NCI-H128 (cell line): ENCODE results near the gene PPP1R8.
"Not testable (repeated sequence)": the region's sequence is repeated elsewhere in the genome, so short reads cannot be mapped to it uniquely, and the experiment has no call there.

ENCODE experiments used
- DNase-seq: peaks from one replicate; lab custom pipeline; 2025; ENCODE audit not compliant: unreplicated experiment; lab: John Stamatoyannopoulos, UW

The PPP1R8 gene

DNA sequence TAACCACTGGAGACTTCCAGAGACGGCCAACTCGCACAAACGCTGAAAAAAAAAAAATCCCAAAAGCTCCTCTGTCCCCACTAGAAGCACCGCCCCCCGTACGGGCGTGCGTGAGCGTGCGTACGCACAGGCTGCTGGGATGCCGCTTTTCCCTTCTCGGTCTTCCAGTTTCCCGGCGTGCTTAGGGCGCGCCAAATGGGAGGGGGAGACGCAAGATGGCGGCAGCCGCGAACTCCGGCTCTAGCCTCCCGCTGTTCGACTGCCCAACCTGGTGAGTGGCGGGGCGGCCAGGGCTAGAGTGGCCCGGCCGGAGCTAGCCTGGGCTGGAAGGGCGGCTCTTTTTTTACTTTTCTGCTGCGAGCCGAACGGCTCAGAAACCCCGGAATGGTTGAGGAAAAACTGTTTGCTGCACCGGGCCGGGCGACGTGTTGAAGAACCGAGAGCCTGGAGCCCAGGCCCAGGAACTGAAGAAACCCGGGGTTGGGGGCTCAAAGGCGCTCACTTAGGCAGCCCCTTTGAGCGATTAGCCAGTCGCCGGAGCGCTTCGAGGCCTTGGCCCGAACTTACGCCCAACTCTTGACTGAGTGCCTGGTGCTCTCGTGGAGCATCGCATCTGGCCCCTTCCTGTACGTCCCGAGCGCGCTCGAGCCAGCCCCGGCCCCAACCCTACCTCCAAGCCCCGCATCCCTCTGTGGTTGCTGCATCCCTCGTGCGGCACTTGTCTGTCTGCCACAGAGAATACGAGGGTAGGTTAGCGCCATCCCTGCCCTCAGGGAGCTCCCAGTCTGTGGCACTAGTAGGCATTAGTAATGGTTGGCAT, at the start of gene PPP1R8:
Gene PPP1R8 (plus strand): TSS at position 162 of the 820 bp plus-strand sequence. CDS start 54 bp downstream, at position 216.
- DNase-seq: peak; percentile 97

DNA sequence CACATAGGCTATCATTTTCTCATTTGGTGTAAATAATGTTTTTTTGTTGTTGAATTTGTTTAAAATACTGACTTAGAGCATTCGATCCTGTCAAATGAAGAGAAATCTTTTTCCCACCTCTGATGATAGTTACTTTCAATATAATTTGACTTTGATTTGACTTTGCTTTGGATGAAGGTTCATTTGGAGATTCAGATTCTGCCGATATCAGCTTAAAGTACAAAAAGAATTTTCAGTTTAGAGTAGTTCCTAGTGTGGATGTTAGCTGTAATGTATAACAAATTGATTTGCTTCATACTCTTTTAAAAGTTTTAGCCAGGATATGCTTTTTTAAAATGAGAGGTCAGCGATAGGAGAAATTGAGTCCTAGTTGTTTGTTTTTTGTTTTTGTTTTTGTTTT, 47.6 kb upstream of the PPP1R8 start:
- no peak for DNase-seq

DNA sequence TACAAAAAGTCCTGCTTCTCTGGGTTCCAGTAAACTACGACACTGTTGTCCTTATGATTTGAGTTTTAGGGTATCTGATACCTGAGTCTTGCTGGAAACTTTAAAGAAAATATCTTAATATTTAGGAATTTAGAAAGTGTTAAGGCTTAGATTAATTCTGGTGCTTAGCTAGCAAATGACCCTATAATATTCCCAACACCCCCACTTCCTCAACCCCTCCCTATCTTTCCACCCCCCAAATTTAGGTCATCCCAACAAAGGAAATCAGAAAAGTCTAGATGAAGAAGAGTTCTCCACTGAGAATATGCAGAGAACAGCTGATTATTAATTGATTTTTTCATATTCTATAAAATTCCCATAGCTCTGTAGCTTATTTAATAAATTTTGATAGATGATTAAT, 45.9 kb upstream of the PPP1R8 start:
- DNase-seq: no peak

DNA sequence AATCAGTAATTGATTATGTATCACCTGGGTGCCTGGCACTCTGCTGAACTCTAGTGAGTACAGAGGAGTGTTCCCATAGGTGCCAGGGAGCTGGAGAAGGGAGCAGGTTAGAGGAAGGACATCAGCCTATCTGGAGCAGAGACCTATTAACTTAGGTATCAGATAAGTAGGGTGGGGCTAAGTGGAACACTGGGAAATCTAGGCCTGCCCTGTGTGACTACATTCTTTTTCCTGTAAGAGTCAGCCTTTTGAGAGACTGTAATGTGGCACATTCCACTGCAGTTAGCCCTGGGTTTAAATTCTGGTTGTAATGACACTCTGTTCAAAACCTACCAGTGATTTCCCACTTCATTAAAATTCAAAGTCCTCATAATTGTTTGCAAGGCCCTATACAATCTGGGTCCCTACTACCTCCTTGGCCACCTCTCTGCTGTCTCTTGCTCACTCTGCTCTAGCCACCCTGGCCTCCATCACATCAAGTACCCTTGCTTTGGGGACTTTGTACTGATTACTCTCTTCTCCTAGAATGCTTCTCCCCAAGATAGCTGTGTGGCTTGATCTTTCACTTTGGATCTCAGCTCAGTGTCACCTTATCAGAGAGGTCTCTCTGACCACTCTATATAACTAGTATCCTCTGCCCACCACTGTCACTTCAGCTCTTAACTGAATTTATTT, 44.7 kb upstream of the PPP1R8 start:
- DNase-seq: no peak

DNA sequence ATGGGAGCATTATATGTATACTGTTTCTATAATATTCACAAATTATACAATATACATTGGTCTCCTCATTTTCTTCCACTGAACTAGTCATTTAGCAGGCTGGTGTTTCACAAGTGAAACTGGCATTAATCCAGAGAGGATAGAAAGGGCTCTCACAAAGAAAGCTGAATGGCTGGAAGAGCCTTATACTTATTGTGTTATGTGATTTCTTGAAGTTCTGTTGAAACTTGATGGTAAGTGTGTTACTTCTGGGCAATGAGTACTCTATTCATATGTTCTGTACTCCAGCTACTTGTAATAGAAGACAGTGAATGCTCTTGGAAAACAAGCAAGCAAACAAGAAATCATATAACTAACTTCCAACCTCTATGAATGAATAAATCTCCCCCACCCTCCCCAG, 42.7 kb upstream of the PPP1R8 start:
- DNase-seq: no peak

DNA sequence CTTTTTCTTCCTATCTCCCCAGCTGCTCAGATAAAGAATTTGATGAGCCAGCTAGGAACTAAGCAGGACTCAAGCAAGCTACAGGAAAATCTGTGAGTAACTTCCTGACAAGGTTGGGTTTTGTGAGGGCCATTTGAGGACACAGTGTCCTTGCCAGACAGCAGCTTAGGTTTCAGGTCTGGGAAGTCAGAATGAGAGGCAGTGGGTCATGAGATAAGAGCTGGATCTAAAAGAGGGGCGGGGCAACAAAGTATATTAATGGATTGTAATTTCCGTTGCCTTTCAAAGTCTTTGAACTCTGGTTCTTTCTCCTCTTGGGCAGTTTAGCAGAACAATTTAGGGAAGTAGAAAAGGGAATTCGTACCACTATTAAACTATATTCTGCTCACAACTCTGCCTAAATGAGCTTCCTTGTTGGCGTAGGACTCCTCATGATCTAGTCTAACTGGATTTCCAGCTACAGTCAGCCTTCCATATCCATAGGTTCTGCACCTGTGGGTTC, 41.0 kb upstream of the PPP1R8 start:
- no peak for DNase-seq

DNA sequence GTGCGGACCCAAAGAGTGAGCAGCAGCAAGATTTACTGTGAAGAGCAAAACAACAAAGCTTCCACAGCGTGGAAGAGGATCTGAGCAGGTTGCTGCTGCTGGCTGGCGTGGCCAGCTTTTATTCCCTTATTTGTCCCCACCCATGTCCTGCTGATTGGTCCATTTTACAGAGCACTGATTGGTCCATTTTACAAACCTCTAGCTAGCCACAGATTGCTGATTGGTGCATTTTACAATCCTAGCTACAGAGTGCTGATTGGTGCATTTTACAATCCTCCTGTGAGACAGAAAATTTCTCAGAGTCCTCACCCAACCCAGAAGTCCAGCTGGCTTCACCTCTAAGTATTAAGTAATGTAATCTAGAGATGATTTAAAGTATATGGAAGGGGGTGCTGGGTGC, 40.3 kb upstream of the PPP1R8 start:
- not testable (repeated sequence) for DNase-seq

DNA sequence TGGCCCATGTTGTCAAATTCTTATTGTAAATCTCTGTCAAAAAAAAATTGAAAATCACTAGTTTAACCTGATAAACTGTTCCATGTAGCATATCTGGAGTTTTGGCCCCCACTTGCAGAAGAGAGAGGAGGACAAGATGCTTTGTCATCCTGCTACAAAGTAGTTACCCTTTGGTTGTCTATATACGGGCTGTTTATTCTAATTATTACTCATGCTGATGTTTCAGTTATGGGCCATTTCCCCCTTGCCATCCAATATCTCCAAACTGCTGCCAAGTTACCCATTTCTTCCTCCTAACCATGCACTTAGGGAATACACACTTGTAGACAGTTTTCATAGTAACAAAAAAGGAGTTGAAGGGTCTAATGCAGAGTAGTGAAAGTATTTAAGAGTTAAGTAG, 35.0 kb upstream of the PPP1R8 start:
- no peak for DNase-seq

DNA sequence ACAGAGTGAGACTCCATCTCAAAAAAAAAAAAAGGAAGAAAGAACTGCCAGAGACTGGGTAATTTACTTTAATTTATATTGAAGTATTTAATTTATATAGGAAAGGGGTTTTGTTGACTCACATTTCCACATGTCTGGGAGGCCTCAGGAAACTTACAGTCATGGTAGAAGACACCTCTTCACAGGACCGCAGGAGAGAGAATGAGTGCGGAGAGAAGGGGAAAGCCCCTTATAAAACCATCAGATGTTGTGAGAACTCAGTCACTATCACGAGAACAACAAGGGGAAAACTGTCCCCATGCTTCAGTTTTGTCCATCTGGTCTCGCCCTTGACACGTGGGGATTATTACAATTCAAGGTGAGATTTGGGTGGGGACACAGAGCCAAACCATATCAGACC, 25.8 kb upstream of the PPP1R8 start:
- no peak for DNase-seq

DNA sequence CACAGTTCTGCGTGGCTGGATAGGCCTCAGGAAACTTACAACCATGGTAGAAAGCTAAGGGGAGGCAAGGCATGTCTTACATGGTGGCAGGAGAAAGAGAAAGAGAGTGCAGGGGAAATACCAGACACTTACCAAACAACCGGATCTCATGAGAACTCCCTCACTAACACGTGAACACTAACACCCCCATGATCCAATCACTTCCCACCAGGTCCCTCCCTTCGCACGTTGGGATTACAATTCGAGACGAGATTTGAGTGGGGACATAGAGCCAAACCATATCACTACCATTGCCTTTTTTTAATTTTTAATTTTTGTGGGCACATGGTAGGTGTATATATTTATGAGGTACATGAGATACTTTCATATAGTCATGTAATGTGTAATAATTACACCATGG, 23.8 kb upstream of the PPP1R8 start:
- DNase-seq: no peak

DNA sequence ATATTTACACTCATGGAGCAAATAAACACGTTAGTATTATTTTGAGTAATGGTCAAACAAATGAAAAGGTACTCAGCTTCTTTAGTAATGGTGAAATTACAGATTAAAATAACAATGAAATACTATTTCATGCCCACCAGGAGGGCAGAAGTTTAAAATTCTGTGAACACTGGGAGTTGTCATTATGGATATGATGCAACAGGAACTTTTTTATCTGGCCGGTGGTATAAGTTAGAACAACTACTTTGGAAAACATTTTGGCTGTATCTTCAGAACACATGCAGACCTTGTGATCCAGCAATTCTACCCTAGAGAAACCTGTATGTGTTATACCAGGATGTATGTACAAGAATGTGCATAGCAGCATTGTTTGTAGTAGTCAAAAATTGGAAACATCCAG, 23.2 kb upstream of the PPP1R8 start:
- no peak for DNase-seq

DNA sequence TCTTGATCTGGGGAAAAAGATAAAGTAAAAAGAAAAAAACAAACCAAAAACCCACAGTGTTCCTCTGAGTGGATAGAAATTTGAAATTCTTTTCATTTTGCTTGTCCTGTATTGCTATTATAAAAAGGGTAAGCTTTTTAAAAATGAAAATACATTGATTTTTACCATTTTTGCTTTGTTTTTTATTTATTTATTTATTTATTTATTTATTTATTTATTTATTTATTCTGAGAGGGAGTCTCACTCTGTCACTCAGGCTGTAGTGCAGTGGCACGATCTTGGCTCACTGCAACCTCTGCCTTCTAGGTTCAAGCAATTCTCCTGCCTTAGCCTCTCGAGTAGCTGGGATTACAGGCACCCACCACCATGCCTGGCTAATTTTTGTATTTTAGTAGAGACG, 22.5 kb upstream of the PPP1R8 start:
- DNase-seq: not testable (repeated sequence)

DNA sequence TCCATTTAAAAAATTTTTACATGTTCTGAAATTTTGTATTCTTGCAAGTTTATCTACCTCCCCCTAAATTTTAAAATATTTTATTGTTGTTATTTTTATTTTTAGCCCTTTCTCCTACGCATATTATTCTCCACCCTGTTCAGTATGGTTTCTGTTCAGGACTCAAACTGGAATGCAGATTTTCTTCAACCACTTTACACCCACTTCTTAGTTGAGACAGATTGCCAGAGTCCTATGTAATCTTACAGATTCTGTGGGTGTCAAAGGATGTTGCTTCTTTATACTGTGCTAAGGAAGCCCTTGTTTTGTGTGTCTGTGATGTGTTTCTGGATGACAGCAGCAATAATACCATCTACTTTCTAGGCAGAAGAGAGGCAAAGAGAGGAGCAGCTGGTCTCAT, 20.7 kb upstream of the PPP1R8 start:
- no peak for DNase-seq

DNA sequence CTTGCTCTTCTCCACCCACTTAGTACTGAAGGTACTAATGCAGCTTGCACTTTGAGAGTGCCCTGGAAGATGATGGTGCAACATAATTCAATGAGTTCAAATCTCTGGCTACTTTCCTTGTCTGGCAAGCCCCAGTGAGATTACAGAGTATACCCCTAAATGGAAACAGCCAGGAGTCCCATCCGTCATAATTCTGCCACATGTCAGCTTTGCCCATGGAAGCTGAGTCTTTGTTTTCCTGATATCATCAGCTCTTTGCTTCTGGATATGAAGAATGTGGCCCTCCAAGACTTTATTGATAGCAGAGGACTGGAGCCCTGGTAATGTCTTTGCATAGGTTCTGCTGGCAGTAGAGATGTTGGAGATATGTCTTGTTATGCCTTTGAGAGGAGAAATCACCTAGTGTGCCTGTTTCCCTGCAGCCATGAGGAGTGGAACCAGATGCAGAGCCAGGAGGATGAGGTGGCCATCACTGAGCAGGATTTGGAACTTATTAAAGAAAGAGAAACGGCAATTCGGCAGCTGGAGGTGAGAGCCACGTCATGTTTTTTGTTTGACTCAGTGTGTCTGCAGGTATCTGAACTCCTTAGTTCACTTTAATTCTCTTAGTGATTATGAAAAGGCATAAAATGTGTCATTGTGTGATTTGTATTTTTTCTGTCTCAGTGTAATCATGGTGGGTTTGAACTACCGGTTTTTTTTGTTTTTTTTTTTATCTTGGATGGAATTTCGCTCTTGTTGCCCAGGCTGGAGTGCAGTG, 18.7 kb upstream of the PPP1R8 start:
- DNase-seq: no peak

DNA sequence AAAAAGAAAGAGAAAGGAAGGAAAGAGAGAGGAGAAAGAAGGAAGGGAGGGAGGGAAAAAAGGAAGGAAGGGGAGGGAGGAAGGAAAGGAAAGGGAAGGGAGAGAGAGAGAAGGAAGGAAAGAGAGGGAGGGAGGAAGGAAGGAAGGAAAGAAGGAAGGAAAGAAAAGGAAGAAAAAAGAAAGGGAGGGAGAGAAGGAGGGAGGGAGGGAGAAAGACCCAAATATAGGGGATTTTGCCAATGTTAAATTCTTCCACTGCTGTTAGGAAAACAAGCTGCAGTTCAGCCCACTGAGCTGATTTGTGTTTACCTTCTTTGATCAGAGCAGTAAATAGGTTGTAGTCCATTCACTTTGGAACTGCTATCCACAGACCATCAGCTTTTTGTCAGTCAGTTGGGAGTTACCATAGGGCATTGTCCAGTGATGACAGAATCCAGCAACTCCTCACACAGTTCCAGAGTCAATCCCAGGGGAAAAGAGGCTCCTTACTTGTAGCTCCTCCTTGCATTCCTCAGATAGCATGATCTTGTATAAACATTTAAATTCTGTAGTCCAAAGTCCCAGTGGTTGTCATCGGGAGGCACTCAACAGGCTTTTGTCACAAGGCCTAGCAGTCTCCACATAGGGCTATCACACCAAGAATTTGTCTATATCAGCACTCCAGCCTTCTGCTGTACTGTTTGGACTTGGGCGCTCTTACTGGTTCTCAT, 13.5 kb upstream of the PPP1R8 start:
- no peak for DNase-seq

DNA sequence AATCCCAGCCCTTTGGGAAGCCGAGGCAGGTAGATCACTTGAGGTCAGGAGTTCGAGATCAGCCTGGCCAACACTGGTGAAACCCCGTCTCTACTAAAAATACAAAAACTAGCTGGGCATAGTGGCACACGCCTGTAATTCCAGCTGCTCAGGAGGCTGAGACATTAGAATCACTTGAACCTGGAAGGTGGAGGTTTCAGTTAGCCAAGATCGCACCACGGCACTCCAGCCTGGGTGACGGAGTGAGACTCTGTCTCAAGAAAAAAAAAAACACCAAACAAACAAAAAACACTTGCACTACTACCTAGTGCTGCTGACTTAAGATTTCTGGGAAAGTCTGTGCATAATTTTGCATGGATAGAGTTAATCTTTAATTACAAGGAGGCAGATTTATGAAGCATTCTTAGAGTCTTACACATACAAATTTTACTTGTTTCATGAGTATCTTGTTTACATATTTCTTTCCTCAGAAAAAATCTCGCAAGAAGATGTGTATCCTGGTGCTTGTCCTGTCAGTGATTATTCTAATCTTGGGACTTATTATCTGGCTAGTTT, 8.7 kb upstream of the PPP1R8 start:
- DNase-seq: no peak

DNA sequence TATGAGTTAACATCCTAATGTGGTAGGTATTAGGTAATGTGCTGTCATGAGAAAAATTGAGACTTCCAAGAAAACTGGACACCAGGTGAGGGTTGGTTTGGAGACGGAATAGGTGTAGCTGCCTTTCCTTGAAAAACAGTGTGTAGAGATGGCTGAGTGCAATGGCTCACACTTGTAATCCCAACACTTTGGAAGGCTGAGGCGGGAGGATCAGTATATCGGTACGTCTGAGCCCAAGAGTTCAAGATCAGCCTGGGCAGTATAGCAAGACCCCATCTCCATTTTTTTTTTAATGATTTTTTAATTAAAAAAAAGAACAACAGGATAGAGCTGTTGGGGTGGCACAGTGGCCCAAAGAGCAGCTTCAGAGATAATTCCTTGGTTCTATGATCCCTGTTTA, 6.8 kb upstream of the PPP1R8 start:
- no peak for DNase-seq

DNA sequence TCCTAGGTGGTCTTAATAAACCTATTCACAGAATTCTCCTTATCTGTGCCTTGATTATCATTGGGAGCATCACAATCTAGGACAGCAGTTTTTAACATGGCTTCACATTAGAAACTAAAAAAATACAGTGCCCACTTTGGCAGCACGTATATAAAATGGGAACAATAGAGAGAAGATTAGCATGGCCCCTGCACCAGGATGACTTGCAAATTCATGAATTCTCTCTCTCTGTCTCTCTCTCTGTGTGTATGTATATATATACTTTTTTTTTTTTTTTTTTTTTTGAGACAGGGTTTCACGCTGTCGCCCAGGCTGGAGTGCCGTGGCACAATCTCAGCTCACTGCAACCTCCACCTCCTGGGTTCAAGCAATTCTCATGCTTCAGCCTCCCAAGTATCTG, 6.2 kb upstream of the PPP1R8 start:
- no peak for DNase-seq

DNA sequence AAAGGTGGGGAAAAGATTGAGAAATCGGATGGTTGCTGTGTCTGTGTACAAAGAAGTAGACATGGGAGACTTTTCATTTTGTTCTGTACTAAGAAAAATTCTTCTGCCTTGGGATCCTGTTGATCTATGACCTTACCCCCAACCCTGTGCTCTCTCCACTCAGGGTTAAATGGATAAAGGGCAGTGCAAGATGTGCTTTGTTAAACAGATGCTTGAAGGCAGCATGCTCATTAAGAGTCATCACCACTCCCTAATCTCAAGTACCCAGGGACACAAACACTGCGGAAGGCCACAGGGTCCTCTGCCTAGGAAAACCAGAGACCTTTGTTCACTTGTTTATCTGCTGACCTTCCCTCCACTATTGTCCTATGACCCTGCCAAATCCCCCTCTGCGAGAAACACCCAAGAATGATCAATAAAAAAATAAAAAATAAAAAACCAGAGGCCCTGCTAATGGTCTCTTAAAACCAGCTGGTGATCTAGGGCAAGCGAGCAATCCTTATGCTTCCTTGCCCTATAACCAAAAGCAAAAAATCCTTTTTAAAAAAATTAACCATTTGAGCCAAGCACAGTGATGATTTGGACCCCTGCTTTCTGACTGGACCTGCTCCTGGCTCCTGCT, 1.1 kb upstream of the PPP1R8 start:
- not testable (repeated sequence) for DNase-seq
